ACC112 (cell line): ENCODE measurements around the gene PBXIP1.
A peak's percentile ranks its signal among the peaks of the same experiment; 100 is the strongest.

ENCODE experiments used
- H2AFZ ChIP-seq: fragments of 200-600 bp; sonication (generic); one replicate; pipeline ENCODE4 v1.6.0; 2017; ENCODE audit warnings: antibody characterized with exemption, low read length; ENCODE audit not compliant: unreplicated experiment
- H3K27ac ChIP-seq: fragments of 200-600 bp; sonication (generic); 2 replicates; pipeline ENCODE4 v1.5.1; 2014; ENCODE audit warnings: low read depth, mild to moderate bottlenecking, antibody characterized with exemption, low read length, moderate library complexity
- H3K27me3 ChIP-seq: fragments of 200-600 bp; sonication (generic); 2 replicates; pipeline ENCODE4 v1.6.1; 2014; ENCODE audit warnings: mild to moderate bottlenecking, antibody characterized with exemption, low read length, moderate library complexity, mixed read lengths; ENCODE audit not compliant: insufficient read depth
- H3K36me3 ChIP-seq: fragments of 200-600 bp; sonication (generic); 2 replicates; pipeline ENCODE4 v1.6.1; 2016; ENCODE audit warnings: mild to moderate bottlenecking, antibody characterized with exemption, low read length, moderate library complexity, mixed read lengths; ENCODE audit not compliant: insufficient read depth
- H3K4me1 ChIP-seq: fragments of 200-600 bp; sonication (generic); one replicate; pipeline ENCODE4 v1.6.1; 2016; ENCODE audit warnings: low read length, mixed read lengths; ENCODE audit not compliant: insufficient read depth, unreplicated experiment, control insufficient read depth
- H3K4me3 ChIP-seq: fragments of 200-600 bp; sonication (generic); 2 replicates; pipeline ENCODE4 v1.5.1; 2014; ENCODE audit warnings: mild to moderate bottlenecking, low read depth, low read length
- H3K79me2 ChIP-seq: fragments of 200-600 bp; sonication (generic); one replicate; pipeline ENCODE4 v1.6.0; 2016; ENCODE audit warnings: low read length; ENCODE audit not compliant: control insufficient read depth, unreplicated experiment, insufficient read depth

Gene PBXIP1

GRCh38 chr1:154962156-154962749, 6.4 kb upstream of the PBXIP1 start:
- peak overlapping the region; percentile 80 for H3K27ac ChIP-seq
- peak overlapping the region; percentile 83 for H3K4me3 ChIP-seq
- peaks cover 3% of the 10 kb centered on the region; the same call in 1 of the 2 replicates for H3K36me3 ChIP-seq
- peaks cover 22% of the 10 kb centered on the region for H3K79me2 ChIP-seq
- H3K27me3 ChIP-seq, result no peaks in the 10 kb centered on the region
- peaks cover 36% of the 10 kb centered on the region for H3K4me1 ChIP-seq
- H2AFZ ChIP-seq, result no peak overlapping the region

- peaks cover 14% of the 10 kb centered on the region for H3K79me2 ChIP-seq
- H3K4me3 ChIP-seq, result peak within 1 kb of the TSS; percentile 83
- H3K27me3 ChIP-seq, result no peaks in the 10 kb centered on the region
- H2AFZ ChIP-seq, result peak within 1 kb of the TSS; percentile 57
- H3K27ac ChIP-seq, result peak within 1 kb of the TSS; percentile 80
- H3K4me1 ChIP-seq, result peaks cover 34% of the 10 kb centered on the region
- H3K36me3 ChIP-seq, result peaks cover 3% of the 10 kb centered on the region; the same call in 1 of the 2 replicates
Observed at GRCh38 chr1:154961207-154962155, 5.6 kb upstream of the PBXIP1 start, which contains the start of gene PYGO2. PYGO2 (minus strand) TSS chr1:154961782; CDS start chr1:154961576, 206 bp downstream.

GRCh38 chr1:154960446-154961136, 4.7 kb upstream of the PBXIP1 start:
- Histone ChIP-seq H3K79me2 (peaks cover 8% of the 10 kb centered on the region), H3K4me1 (peaks cover 34% of the 10 kb centered on the region), H2AFZ (no peak overlapping the region), H3K36me3 (peaks cover 3% of the 10 kb centered on the region; the same call in 1 of the 2 replicates), H3K4me3 (peak overlapping the region; percentile 83), H3K27ac (peak overlapping the region; percentile 80; the same call in 1 of the 2 replicates), H3K27me3 (no peaks in the 10 kb centered on the region)

- Histone ChIP-seq H3K27ac (no peak overlapping the region), H3K79me2 (peaks cover 8% of the 10 kb centered on the region), H2AFZ (no peak overlapping the region), H3K27me3 (no peaks in the 10 kb centered on the region), H3K4me3 (no peak overlapping the region), H3K36me3 (no peaks in the 10 kb centered on the region), H3K4me1 (peaks cover 35% of the 10 kb centered on the region)
Observed at GRCh38 chr1:154959426-154959780, 3.5 kb upstream of the PBXIP1 start.

GRCh38 chr1:154958681-154959425, 3.0 kb upstream of the PBXIP1 start:
- Histone ChIP-seq H2AFZ (no peak overlapping the region), H3K79me2 (peaks cover 8% of the 10 kb centered on the region), H3K27ac (no peak overlapping the region), H3K36me3 (no peaks in the 10 kb centered on the region), H3K27me3 (no peaks in the 10 kb centered on the region), H3K4me3 (no peak overlapping the region), H3K4me1 (peaks cover 33% of the 10 kb centered on the region)

- H3K27ac ChIP-seq, result no peak overlapping the region
- H3K4me3 ChIP-seq, result no peak overlapping the region
- no peaks in the 10 kb centered on the region for H3K36me3 ChIP-seq
- peaks cover 26% of the 10 kb centered on the region for H3K4me1 ChIP-seq
- no peaks in the 10 kb centered on the region for H3K27me3 ChIP-seq
- peaks cover 8% of the 10 kb centered on the region for H3K79me2 ChIP-seq
- H2AFZ ChIP-seq, result no peak overlapping the region
Observed at GRCh38 chr1:154958036-154958435, 2.1 kb upstream of the PBXIP1 start.

GRCh38 chr1:154957091-154957657, 1.3 kb upstream of the PBXIP1 start:
- Histone ChIP-seq H2AFZ (no peak overlapping the region), H3K36me3 (no peaks in the 10 kb centered on the region), H3K4me1 (peaks cover 17% of the 10 kb centered on the region), H3K27me3 (no peaks in the 10 kb centered on the region), H3K27ac (peak overlapping the region; percentile 1; the same call in 1 of the 2 replicates), H3K79me2 (peaks cover 8% of the 10 kb centered on the region), H3K4me3 (no peak overlapping the region)

GRCh38 chr1:154956544-154956941, 644 bp upstream of the PBXIP1 start:
- Histone ChIP-seq H3K79me2 (peaks cover 8% of the 10 kb centered on the region), H3K36me3 (no peaks in the 10 kb centered on the region), H3K27ac (peak overlapping the region; percentile 1; the same call in 1 of the 2 replicates), H2AFZ (peak overlapping the region; percentile 6), H3K27me3 (no peaks in the 10 kb centered on the region), H3K4me3 (peak overlapping the region; percentile 83), H3K4me1 (peaks cover 16% of the 10 kb centered on the region)

GRCh38 chr1:154955039-154955717, 721 bp downstream of the PBXIP1 start:
- Histone ChIP-seq H3K27me3 (no peaks in the 10 kb centered on the region), H3K4me3 (peak overlapping the region; percentile 83), H2AFZ (peak overlapping the region; percentile 54), H3K79me2 (no peaks in the 10 kb centered on the region), H3K27ac (peak overlapping the region; percentile 86), H3K36me3 (no peaks in the 10 kb centered on the region), H3K4me1 (peaks cover 13% of the 10 kb centered on the region)
